LNCAP (cell line): ENCODE results near the gene RTN3.

ENCODE experiments used
- TF ChIP-seq, protein P1 (sequence below): fragments of 450-650 bp; IDR thresholded peaks from 2 replicates; pipeline ENCODE4 v1.5.1; 2017; ENCODE audit warnings: mild to moderate bottlenecking

RTN3 gene

DNA sequence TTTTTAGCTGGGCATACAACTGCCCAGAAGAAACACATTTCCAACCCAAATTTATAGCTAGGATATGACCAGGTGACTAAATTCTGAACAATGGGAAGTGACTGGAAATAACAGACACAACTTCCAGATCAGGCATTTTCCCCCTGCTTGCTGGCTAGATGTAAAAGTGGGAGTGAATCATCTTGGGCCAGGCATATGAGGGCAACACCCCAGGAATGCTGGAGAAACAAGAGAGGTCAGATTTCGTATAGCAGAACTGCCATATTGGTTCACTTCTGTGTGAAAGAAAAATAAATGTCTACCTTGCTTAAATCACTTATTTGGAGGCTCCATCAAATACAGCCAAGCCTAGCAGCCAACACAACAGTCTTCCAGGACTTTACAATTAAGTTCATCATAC, 17.5 kb upstream of the RTN3 start:
- TF ChIP-seq, protein P1, sequence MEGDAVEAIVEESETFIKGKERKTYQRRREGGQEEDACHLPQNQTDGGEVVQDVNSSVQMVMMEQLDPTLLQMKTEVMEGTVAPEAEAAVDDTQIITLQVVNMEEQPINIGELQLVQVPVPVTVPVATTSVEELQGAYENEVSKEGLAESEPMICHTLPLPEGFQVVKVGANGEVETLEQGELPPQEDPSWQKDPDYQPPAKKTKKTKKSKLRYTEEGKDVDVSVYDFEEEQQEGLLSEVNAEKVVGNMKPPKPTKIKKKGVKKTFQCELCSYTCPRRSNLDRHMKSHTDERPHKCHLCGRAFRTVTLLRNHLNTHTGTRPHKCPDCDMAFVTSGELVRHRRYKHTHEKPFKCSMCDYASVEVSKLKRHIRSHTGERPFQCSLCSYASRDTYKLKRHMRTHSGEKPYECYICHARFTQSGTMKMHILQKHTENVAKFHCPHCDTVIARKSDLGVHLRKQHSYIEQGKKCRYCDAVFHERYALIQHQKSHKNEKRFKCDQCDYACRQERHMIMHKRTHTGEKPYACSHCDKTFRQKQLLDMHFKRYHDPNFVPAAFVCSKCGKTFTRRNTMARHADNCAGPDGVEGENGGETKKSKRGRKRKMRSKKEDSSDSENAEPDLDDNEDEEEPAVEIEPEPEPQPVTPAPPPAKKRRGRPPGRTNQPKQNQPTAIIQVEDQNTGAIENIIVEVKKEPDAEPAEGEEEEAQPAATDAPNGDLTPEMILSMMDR = no peak

DNA sequence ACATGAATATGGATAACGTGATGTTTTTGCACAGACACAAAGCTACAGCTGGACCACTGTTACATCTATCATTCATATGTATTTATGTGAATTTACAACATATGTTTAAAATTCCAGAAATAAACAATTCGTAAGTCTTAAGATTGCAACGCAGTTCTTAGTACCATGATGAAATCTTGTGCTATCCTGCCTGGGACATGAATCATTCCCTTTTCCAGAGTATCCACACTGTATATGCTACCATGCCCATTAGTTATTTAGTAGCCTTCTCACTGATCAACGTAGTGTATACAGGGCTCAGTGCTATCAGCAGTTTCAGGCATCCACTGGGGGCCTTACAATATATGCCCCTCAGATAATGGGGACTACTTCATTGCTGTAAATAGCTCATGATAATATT, 14.4 kb upstream of the RTN3 start:
- TF ChIP-seq, protein P1 = no peak

DNA sequence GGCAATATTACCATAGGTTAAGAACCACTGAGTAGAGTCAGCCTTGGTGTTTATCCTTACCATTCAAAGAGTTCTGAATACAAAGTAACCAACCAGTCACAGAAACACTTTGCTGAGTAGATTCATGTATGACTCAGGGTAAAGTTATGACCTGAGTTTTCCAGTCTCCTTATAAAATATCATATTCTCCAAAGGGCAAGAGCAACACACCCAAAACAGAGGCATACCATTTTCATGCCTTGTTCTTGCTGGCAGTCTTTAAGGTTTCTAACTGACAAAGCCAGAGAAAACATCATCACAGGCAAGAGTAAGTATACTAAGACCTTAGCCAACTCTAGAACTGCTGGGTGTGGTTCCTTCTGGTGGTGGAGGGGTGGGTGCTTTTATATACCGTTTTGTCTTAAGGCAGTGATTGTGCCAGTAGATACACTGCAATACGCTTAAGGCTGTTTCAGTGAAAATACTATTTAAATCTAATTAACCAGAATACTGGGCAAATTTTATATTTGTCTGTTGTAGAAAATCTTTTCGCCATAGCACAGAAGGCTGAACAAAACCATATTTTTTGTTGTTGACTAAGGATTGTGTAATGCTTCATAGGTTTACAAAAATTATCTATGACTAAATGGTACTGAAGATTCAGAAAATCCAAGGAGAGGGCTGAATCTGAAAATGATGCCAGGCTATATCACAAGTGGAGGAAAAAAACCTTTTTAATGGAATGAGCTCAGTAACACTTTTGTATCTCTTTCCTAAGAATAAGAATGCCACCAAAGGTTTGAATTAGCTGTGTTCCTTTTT, 13.1 kb upstream of the RTN3 start:
- TF ChIP-seq, protein P1 = no peak

DNA sequence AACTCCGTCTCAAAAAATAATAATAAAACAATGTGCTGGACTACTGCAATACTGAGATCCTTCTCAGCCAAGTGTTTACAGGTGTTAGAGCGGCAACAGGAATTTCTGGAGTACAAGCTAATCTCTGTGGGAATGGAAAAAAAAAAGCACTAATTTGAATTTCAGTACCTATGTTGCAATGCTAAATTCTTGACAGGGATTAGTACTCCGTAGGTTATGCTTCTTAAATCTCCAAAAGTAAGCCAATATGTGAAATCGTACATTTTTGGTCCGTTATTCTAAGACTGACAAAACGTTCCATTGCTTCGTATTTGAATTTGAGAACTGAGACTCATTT, 11.2 kb upstream of the RTN3 start:
- TF ChIP-seq, protein P1 = no peak

DNA sequence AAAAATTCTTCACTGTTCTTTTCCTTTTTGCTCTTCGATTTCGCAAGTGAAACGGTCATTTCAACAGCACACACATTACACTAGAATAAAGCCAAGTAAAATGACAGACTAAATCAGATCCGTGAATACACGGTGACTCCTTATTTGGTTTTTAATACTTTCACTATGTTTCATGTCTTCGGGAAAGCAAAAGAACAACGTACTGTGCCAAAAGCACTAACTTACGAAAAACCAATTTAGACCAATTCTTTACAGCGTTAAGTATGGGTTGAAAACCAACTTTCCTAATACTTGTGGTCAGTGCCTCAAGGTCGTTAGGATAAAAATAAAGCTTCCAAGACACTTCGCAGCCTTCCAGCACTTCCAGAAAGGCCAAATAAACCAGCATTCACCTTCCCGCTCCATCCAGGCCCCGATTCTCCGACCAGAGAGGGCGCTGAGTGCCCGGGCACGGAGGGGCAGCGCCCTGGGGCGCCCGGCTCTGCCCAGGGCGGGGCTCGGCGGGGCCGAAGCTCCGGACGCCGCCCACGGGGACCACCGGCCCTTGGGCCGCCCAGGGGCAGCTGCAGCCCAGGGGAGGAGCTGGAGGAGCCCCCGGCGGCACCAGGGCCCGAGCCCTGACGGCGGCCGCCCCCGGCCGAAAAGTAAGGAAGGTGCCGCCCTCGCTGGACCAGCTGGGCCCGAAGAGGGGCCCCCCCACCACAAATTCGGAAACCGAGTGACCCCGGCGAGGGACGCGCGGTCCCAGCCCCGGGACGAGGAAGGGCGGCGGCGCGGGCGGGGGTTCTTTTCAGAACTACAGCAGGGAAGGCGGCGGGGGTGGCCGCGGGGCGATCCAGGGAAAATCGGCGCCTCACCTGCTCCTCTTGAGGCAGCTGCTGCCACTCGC, 10.6 kb upstream of the RTN3 start:
- TF ChIP-seq, protein P1 = peak; percentile 66

DNA sequence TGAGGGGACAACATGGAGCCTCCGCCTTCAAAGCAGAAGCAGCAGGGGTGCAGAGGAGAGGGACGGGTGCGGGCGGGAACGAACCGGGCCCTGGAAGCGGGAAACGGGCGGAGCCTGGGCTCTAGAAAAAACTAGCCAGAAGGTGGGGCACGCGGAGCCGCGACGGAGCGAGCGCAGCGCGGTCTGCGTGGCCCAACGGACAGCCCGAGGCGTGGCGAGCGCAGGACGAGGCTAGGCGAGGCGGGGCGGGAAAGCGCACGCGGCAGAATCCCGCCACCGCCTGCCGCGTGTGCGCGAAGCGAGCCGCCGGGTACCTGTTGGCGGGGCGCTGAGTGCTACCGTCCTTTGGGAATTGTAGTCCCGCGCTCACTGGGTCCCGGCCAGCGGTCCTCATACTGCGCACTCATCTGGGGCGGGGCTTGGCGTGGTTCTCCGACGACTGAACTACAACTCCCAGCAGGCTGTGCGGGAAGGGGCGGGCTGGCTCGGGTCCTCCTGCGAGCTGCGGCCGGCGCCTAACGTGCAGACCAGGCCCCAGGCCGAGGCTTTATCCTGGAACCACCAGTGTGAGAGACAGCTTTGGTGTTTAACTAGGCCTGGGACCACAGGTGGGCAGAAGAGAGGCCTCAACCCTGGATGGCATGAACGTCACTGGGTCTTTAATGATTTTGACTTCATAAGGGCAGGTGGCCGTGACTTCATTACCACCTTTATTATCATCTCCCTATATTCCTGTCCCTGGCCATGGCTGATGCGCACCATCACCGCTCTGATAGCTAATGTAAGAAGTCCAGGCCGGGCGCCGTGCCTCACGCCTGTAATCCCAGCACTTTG, 9.8 kb upstream of the RTN3 start, which contains the start of gene ATL3:
Gene ATL3, minus strand, starts transcription at position 55 of the 834 bp plus-strand sequence. Its CDS starts 41 bp downstream, at position 14.
- TF ChIP-seq, protein P1 = no peak

DNA sequence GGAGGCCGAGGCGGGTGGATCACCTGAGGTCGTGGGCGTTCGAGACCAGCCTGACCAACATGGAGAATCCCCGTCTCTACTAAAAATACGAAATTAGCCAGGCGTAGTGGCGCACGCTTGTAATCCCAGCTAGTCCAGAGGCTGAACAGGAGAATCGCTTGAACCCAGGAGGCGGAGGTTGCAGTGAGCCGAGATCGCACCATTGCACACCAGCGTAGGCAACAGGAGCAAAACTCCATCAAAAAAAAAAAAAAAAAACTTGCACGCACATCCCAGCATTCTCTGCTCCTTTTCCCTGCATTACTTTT, 9.2 kb upstream of the RTN3 start:
- TF ChIP-seq, protein P1 = no peak
